ENCODE data around the gene CHPF. TPM values are rescaled to one million over a fixed set of nuclear protein-coding genes. Genes with fewer than 3 reads are reported as not detected.

Gene CHPF
- total RNA-seq, 4 donors from 2014 or later = 21.0 to 50.5 (median 37.2) TPM

DNA sequence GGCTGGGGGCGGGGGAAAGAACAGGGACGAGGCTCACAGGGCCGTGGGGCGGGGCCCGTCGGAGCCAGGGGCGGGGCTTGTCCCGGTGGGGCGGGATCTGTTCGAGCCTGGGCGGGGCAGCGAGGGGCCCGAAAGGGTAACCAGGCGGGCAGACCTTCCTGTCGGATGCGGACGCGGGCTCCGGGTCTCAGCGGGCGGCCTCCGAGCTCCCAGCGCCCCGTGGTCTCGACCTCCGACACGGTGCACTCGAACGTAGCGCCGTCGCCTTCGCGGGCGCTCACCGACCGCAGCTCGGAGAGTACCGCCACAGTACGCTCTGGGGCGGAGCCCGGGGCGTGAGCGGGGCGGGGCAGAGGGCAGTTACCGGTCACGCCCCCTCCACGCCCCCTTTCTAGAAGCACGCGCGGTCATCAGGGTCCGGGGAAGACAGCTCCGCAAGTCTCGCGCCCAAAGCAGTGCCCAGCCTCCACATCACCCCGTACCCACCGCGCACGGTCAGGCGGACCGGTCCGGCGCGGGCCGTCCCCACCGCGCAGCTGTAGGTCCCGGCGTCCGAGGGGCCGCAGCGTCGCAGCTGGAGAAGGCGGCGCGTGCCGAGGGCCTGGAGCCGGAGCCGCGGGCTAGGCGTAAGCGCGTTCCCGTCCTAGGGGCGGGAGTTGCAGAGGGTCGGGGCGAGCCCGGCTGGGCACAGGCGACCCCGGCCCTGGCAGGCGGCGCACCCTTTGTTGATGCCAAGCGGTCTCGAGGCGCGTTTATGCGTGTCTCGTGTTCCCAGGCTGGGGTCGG, 9.0 kb upstream of the CHPF start:
- in situ Hi-C loops (cut with MboI; ENCODE audit: low sequenced_read_pairs in 4 of 4) = no loop called here
- Histone ChIP-seq H3K4me3 (peak overlapping the region; percentile 57 to 67 (median 64)), H3K27me3 (no peaks in the 10 kb centered on the region), H3K9me3 (no peaks in the 10 kb centered on the region), H3K27ac (peak overlapping the region in 3 of 4 donors; percentile 28 to 45 (median 41)), H3K36me3 (peaks cover 0 to 3% of the 10 kb centered on the region in 2 donors), H3K4me1 (peaks cover 8 to 17% of the 10 kb centered on the region in 2 donors)
- TF ChIP-seq, protein P1, sequence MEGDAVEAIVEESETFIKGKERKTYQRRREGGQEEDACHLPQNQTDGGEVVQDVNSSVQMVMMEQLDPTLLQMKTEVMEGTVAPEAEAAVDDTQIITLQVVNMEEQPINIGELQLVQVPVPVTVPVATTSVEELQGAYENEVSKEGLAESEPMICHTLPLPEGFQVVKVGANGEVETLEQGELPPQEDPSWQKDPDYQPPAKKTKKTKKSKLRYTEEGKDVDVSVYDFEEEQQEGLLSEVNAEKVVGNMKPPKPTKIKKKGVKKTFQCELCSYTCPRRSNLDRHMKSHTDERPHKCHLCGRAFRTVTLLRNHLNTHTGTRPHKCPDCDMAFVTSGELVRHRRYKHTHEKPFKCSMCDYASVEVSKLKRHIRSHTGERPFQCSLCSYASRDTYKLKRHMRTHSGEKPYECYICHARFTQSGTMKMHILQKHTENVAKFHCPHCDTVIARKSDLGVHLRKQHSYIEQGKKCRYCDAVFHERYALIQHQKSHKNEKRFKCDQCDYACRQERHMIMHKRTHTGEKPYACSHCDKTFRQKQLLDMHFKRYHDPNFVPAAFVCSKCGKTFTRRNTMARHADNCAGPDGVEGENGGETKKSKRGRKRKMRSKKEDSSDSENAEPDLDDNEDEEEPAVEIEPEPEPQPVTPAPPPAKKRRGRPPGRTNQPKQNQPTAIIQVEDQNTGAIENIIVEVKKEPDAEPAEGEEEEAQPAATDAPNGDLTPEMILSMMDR (IDR thresholded peaks at IDR 0.05 in 4 of 5, conservative IDR thresholded peaks at IDR 0.05 in 1 of 5) = no peak
- TF ChIP-seq POLR2A (IDR thresholded peaks at IDR 0.05) = no peak
- intact Hi-C loops (cut with DNase I; ENCODE audit: low total_unique reads) = no loop called here
- DNase-seq (peak; percentile 65 to 73), ATAC-seq (peak; percentile 93)

DNA sequence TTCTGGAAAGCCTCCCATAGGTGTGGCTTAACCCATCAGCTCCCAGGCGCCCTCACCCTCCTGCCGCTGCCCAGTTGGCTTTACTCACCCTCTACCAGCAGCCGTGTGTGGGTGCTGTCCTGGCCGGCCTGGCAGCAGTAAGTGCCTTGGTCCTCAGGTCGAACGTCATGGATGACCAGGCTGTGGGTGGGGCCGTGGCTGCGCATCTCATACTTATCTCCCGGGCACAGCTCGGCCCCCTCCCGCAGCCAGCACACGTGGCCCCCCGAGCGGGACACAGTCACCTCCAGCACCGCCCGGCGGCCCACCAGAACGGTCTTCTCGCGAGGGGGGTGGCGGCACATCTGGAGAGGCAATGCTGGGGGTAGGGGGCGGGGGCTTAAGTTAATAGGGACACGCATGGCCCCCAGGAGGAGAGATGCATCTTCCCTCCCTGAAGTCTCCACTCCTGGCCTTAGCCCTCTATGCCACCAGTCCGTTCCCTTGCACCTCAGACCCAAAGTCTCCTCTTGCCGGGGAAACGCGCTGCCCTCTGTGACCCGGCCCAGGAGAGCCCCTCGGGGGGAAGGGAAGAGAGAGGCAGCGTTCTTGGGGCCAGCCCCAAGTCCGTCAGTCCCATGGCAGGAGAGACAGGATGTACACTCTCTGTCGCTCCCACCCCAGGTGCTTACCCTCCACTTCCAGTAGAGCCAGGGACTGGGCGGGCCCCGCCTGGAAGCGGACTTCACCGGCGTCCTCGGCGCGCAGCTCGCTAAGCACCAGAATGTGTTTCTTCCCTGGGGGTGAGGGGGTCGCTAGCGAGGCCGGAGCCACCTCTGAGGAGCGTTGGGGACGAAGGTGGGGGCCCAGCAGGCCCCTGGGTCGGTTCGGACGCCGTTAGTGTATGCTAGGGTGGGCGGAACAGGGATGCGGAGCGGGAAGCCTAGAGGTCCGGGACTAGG, 8.1 kb upstream of the CHPF start:
- Histone ChIP-seq H3K4me3 (peak overlapping the region; percentile 57 to 67 (median 64)), H3K36me3 (no peaks in the 10 kb centered on the region), H3K27ac (peak overlapping the region in 1 of 4 donors; percentile 45), H3K9me3 (no peaks in the 10 kb centered on the region), H3K4me1 (peaks cover 8 to 17% of the 10 kb centered on the region in 2 donors), H3K27me3 (no peaks in the 10 kb centered on the region)
- intact Hi-C loops (cut with DNase I; ENCODE audit: low total_unique reads) = no loop called here
- DNase-seq (no peak), ATAC-seq (no peak)
- in situ Hi-C loops (cut with MboI; ENCODE audit: low sequenced_read_pairs in 4 of 4) = no loop called here
- TF ChIP-seq POLR2A (IDR thresholded peaks at IDR 0.05) = no peak

DNA sequence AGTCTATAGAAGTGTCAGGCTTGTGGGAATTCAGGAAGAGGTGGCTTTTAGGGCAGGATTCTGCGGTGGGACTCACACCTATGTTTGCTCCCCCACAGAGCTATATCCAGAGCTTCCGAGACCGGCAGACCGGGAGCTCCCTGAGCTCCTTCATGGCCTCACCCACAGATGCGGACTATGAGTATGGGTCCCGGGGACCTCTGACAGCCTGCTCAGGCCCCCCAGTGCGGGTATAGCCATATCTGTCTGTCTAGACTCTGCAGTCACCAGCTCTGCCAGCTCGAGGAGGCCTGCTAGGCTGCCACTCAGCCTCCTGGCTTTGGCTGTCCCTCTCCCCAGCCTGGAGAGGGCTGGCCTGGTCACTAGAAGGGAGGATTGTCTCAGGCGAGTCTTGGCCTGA, 6.0 kb upstream of the CHPF start:
- Histone ChIP-seq H3K27me3 (no peaks in the 10 kb centered on the region), H3K36me3 (no peaks in the 10 kb centered on the region), H3K27ac (no peak overlapping the region), H3K4me1 (peaks cover 10 to 17% of the 10 kb centered on the region in 2 donors), H3K9me3 (no peaks in the 10 kb centered on the region), H3K4me3 (no peak overlapping the region)
- DNase-seq = no peak
- intact Hi-C loops (cut with DNase I; ENCODE audit: low total_unique reads) (no loop called here), in situ Hi-C loops (cut with MboI; ENCODE audit: low sequenced_read_pairs in 4 of 4) (loop anchor here in 1 of 4 donors (25.0 kb wide), 1 partner anchor 262 kb away; the partner anchor contains the start of gene DNAJB2)
- ATAC-seq = no peak
- no peak for TF ChIP-seq POLR2A (IDR thresholded peaks at IDR 0.05)
- TF ChIP-seq, protein P1 (IDR thresholded peaks at IDR 0.05 in 4 of 5, conservative IDR thresholded peaks at IDR 0.05 in 1 of 5) = no peak

DNA sequence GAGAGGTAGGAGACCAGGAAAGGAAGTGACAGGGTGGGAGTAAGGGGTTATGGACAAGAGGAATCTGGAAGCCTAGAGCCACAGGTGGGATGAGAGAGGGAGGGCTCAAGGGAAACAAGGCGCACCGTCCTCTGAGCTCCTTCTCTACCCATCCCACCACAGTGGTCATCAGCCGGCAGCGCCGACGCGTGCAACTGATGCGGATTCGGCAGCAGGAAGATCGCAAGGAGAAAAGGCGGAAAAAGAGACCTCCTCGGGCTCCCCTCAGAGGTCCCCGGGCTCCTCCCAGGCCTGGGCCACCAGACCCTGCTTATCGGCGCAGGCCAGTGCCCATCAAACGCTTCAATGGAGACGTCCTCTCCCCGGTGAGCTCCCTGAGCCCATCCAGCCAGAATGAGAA, 5.4 kb upstream of the CHPF start:
- intact Hi-C loops (cut with DNase I; ENCODE audit: low total_unique reads) = no loop called here
- in situ Hi-C loops (cut with MboI; ENCODE audit: low sequenced_read_pairs in 4 of 4) = loop anchor here in 1 of 4 donors (25.0 kb wide), 1 partner anchor 262 kb away; the partner anchor contains the start of gene DNAJB2
- H3K9me3 ChIP-seq = no peaks in the 10 kb centered on the region
- H3K27me3 ChIP-seq = no peaks in the 10 kb centered on the region
- H3K36me3 ChIP-seq = no peaks in the 10 kb centered on the region
- H3K4me3 ChIP-seq = no peak overlapping the region
- no peak for ATAC-seq
- no peak for DNase-seq
- no peak overlapping the region for H3K27ac ChIP-seq
- peaks cover 16 to 19% of the 10 kb centered on the region in 2 donors for H3K4me1 ChIP-seq
- TF ChIP-seq POLR2A (IDR thresholded peaks at IDR 0.05) = no peak
- TF ChIP-seq, protein P1 (IDR thresholded peaks at IDR 0.05 in 4 of 5, conservative IDR thresholded peaks at IDR 0.05 in 1 of 5) = no peak

Measured in gastrocnemius medialis (tissue), 4 donors.